ENCODE results near the gene WDR38. TPM values are rescaled to one million over a fixed set of nuclear protein-coding genes. Genes with fewer than 3 reads are reported as not detected.
"Not testable (repeated sequence)": the region's sequence is repeated elsewhere in the genome, so short reads cannot be mapped to it uniquely, and the experiment has no call there.

Gene WDR38
- total RNA-seq, 3 donors from 2014 or later: 0.33 TPM; not detected in 2

DNA sequence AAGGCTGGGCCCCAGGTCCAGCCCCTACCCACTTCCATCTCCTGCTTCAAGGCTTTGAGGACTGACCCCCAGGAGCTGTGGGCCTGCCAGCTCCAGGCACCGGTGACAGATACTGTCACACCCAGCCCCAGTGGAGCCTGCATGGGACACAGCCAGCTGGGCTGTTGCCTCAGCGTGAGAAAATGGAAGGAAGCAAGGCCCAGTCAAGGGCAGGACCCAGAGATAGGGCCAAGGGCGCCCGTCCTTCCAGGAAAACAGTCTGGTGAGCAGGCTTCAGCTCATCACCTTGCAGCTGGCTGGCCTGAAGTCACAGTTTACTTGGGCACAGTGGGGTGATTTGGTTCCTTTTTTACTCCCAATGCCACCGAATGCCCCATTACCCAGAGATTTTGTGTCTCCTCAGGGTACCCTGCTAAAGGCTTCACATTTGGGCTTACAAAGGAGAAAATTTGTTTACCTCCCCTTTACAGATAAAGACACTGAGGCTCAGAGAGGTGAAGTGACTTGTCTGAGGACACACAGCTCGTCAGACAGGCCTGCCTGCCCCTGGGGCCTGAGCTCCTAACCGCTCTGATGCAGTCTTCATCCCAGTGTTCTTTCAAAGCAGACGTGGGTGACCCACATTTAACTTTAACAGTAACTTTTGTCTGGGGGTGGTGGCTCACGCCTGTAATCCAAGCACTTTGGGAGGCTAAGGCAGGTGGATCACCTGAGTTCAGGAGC is 21.5 kb upstream of the WDR38 start:
- peak overlapping the region; percentile 78 to 84 for H3K27ac ChIP-seq
- no peak overlapping the region for H3K4me3 ChIP-seq
- TF ChIP-seq POLR2A (IDR thresholded peaks at IDR 0.05) (no peak), CTCF (IDR thresholded peaks at IDR 0.05) (no peak), POLR2AphosphoS5 (IDR thresholded peaks at IDR 0.05) (no peak)
- no peaks in the 10 kb centered on the region for H3K36me3 ChIP-seq
- intact Hi-C loops (cut with DNase I; ENCODE audit: low total_unique reads): no loop called here
- no peak for DNase-seq (ENCODE audit: low spot score in 2 of 2)
- H3K9me3 ChIP-seq: no peaks in the 10 kb centered on the region
- peaks cover 0 to 4% of the 10 kb centered on the region in 2 donors for H3K4me1 ChIP-seq
- no peaks in the 10 kb centered on the region for H3K27me3 ChIP-seq

DNA sequence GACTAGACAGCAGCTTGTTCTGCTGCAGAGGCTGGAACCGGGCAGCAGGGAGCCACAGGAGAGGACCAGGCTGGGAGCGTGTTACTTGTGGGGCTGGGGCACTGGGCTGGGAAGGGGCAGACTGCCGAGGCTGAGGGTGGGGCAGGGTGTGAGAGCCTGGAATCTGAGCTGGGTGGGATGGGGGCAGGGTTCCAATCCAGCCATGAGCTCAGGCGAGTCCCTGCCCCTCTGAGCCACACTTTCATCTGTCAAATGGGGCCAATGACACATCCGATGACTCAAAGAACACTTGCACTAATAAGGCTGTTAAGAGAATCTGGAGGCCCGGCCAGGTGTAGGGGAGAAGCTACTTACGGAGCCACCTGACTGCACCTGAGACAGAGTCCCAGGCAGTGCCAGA is 18.7 kb upstream of the WDR38 start:
- Histone ChIP-seq H3K36me3 (no peaks in the 10 kb centered on the region), H3K4me1 (peaks cover 0 to 4% of the 10 kb centered on the region in 2 donors), H3K27me3 (no peaks in the 10 kb centered on the region), H3K9me3 (no peaks in the 10 kb centered on the region), H3K27ac (peak overlapping the region; percentile 43 to 71), H3K4me3 (no peak overlapping the region)
- no peak for DNase-seq (ENCODE audit: low spot score in 2 of 2)
- TF ChIP-seq CTCF (IDR thresholded peaks at IDR 0.05) (no peak), POLR2AphosphoS5 (IDR thresholded peaks at IDR 0.05) (no peak), POLR2A (IDR thresholded peaks at IDR 0.05) (no peak)
- intact Hi-C loops (cut with DNase I; ENCODE audit: low total_unique reads): no loop called here

DNA sequence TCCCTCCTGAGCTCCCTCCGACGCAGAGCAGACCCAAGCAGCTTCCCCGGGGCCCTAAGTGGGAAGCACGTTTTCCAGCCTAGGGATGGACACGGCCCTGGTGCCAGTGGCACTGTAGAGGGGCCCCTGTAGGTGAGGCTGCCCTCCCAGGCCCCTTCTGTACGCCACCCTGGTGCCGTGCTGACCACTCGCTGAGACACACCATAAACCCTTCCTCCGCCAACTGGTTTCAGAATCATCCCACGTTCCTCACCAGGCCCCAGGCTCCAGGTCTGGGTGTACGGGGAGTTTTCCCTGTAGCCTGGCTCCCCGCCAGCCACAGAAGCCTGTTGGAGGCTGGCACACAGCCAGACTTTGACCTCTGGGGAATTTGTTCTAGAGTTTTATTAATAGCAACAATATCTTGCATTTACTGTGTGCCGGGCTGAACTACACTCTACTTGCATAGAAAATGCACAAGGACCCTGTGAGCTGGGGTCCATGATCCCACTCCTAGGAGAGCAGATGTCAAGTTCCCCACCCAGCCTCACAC is 18.2 kb upstream of the WDR38 start:
- Histone ChIP-seq H3K9me3 (no peaks in the 10 kb centered on the region), H3K4me1 (peaks cover 0 to 4% of the 10 kb centered on the region in 2 donors), H3K36me3 (no peaks in the 10 kb centered on the region), H3K4me3 (no peak overlapping the region), H3K27ac (peak overlapping the region; percentile 43 to 71), H3K27me3 (no peaks in the 10 kb centered on the region)
- intact Hi-C loops (cut with DNase I; ENCODE audit: low total_unique reads): no loop called here
- TF ChIP-seq POLR2AphosphoS5 (IDR thresholded peaks at IDR 0.05): no peak
- no peak for TF ChIP-seq POLR2A (IDR thresholded peaks at IDR 0.05)
- no peak for TF ChIP-seq CTCF (IDR thresholded peaks at IDR 0.05)
- peak; percentile 72 to 74 for DNase-seq (ENCODE audit: low spot score in 2 of 2)

DNA sequence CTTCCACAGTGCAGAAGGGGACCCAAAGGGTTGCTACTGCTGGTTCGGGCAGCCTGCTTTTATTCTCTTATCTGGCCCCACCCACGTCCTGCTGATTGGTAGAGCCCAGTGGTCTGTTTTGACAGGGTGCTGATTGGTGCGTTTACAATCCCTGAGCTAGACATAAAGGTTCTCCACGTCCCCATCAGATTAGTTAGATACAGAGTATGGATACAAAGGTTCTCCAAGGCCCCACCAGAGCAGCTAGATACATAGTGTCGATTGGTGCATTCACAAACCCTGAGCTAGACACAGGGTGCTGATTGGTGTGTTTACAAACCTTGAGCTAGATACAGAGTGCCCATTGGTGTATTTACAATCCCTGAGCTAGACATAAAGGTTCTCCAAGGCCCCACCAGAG is 15.1 kb upstream of the WDR38 start:
- intact Hi-C loops (cut with DNase I; ENCODE audit: low total_unique reads); H3K4me3 ChIP-seq; H3K27ac ChIP-seq; H3K36me3 ChIP-seq; H3K4me1 ChIP-seq; H3K27me3 ChIP-seq; H3K9me3 ChIP-seq; DNase-seq (ENCODE audit: low spot score in 2 of 2): not testable (repeated sequence)

DNA sequence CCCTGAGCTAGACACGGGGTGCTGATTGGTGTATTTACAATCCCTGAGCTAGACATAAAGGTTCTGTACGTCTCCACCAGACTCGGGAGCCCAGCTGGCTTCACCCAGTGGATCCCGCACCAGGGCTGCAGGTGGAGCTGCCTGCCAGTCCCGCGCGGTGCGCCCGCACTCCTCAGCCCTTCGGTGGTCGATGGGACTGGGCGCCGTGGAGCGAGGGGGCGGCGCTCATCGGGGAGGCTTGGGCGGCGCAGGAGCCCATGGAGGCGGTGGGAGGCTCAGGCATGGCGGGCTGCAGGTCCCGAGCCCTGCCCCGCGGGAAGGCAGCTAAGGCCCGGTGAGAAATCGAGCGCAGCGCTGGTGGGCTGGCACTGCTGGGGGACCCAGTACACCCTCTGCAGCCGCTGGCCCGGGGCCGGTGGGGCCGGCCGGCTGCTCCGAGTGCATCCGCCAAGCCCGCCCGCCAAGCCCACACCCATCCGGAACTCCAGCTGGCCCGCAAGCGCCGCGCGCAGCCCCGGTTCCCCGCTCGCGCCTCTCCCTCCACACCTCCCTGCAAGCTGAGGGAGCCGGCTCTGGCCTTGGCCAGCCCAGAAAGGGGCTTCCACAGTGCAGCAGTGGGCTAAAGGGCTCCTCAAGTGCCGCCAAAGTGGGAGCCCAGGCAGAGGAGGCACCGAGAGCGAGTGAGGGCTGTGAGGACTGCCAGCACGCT is 14.5 kb upstream of the WDR38 start:
- H3K4me3 ChIP-seq: peak overlapping the region in 1 of 3 donors; percentile 56
- H3K27ac ChIP-seq; H3K36me3 ChIP-seq; H3K9me3 ChIP-seq; intact Hi-C loops (cut with DNase I; ENCODE audit: low total_unique reads); H3K27me3 ChIP-seq; H3K4me1 ChIP-seq; DNase-seq (ENCODE audit: low spot score in 2 of 2): not testable (repeated sequence)

GRCh38 chr9:124839612-124840299 is 13.5 kb upstream of the WDR38 start:
- Histone ChIP-seq H3K27me3 (no peaks in the 10 kb centered on the region), H3K4me1 (peaks cover 0 to 3% of the 10 kb centered on the region in 2 donors), H3K4me3 (no peak overlapping the region), H3K9me3 (no peaks in the 10 kb centered on the region), H3K36me3 (no peaks in the 10 kb centered on the region), H3K27ac (no peak overlapping the region)
- intact Hi-C loops (cut with DNase I; ENCODE audit: low total_unique reads): no loop called here
- DNase-seq (ENCODE audit: low spot score in 2 of 2): no peak
- TF ChIP-seq POLR2A (IDR thresholded peaks at IDR 0.05) (no peak), CTCF (IDR thresholded peaks at IDR 0.05) (peak in 1 of 3 donors; percentile 34), POLR2AphosphoS5 (IDR thresholded peaks at IDR 0.05) (no peak)

Data from breast epithelium (tissue), 4 donors.